NCI-H2029 (cell line): ENCODE measurements around the gene GGTA1.
"Not testable (repeated sequence)": the region's sequence is repeated elsewhere in the genome, so short reads cannot be mapped to it uniquely, and the experiment has no call there.

Source experiments
- DNase-seq: peaks from one replicate; lab custom pipeline; 2025; lab: John Stamatoyannopoulos, UW

The GGTA1 gene

DNA sequence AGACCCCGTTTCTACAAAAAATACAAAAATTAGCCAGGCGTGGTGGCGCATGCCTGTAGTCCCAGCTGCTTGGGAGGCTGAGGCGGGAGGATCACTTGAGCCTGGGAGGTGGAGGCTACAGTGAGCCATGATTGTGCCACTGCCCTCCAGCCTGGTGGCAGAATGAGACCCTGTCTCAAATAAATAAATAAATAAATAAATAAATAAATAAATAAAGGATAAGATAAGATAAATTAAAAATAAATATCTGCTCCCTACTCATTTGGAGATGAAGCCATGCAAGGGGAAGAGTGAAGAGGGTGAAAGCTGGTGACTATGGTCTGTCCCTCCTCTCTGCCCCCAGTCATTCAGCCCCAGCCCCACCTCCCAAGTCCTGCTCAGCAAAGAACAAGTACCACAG lies 41.2 kb downstream of the GGTA1 start:
- not testable (repeated sequence) for DNase-seq

DNA sequence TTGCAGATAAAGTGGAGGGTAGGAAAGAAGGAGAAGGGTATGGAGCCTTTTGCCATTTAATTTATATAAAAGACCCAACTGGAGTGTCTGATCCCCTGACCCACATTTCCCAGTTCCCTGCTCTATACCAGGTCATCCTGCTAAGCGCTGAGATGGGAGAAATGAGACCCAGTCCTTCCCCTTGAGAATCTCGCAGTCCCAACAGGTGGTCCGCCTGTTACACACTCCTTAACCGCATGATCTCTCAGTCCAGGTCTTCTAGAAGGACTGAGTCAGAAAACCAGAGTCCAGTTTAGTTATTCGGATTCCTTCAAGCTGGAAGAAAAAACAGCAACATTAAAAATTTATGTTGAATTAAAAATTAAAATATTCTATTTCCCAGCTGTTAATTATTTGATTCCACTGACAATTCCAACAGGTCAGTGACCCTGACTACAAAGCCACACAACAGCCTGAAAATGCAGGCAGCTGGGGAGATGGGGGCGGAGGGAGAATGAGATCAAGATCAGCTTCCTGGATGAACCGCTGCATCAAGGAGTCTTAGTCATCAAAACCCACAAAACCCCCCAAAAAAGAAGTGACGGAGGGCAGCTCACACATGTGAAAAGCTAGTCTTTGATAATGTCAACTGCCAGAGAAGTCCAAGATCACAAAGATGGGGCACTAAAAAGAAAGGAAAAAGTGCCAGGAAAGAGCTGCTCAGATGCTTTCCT lies 44.0 kb downstream of the GGTA1 start:
- DNase-seq = no peak

DNA sequence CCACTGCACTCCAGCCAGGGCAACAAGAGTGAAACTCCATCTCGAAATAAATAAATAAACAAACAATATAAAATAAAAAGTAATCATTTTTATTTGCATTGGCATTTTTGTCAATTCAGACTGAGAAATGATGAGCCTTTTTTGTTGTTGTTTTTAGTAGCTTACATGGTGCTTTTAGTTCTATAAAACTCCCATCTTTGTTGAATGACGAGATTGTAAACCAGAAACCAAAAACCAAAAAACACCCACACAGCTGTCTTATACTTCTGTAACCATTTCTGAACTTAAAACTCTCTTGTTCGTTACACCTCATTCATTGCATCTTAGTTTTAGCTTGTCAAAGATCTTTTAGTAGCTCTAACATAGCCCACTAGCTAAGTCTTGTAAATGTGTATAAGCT lies 44.7 kb downstream of the GGTA1 start:
- DNase-seq = no peak

- no peak for DNase-seq
Measured at GRCh38 chr9:121453232-121453892, 46.3 kb downstream of the GGTA1 start.

DNA sequence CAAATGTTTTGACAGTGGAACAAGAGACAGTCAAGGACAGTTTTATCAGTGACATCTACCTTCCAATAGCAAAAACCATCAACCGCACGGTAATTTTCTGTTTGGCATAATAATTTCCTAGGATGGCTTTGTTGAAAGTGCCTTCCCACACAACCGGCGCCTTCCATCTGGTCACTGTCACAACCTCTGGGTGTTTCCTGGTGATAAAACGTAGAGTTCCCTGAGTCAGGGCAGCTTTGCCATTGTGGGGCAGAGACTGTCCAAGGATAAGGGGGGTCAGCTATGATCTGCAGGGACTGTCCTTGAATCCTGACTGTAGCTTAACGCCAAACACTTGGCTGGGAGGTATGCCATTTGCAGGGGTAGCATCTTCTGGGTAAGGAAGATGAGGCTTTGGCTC lies 47.6 kb downstream of the GGTA1 start:
- no peak for DNase-seq

GRCh38 chr9:121451586-121451985 lies 48.1 kb downstream of the GGTA1 start:
- no peak for DNase-seq

DNA sequence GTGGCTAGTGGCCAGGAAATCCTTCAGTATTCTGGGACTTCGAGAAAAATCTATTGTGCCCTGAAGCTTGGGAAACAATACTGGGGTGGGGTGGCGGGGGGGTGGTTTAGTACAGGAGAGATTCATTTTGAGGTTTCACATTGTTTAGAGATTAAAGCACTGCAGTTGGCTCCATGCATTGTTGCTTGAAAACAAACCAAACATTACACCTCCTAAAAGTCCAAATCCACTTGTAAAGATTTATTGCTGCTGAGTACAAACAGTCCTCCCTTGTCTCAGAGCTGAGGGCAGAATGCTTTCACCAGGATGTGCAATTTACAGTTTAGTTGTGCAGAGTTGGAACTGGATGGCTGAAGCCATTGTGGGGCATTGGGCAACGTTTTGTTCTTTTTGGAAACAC lies 49.4 kb downstream of the GGTA1 start:
- no peak for DNase-seq

DNA sequence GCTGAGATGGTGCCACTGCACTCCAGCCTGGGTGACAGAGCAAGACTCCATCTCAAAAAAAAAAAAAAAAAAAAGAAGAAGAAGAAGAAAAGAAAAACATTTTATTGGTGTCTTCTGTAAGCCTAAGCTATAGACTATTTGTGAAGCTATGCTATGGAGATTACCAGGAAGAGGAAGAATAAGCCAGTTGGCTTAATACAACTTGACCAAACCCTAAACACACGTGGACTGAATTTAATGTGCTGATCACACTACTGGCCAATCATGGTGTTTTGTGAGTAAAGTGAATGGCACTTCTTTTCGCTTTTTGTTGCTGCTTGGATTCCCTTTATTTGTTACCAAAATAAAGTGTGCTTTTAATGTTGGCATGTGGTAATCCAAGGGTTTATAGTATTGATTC lies 49.9 kb downstream of the GGTA1 start:
- no peak for DNase-seq

- no peak for DNase-seq
Measured at GRCh38 chr9:121447321-121447834, 52.3 kb downstream of the GGTA1 start.

GRCh38 chr9:121445986-121446385 lies 53.7 kb downstream of the GGTA1 start:
- no peak for DNase-seq

GRCh38 chr9:121443981-121444380 lies 55.7 kb downstream of the GGTA1 start:
- no peak for DNase-seq

- DNase-seq = no peak
Measured at GRCh38 chr9:121441165-121441564, 58.5 kb downstream of the GGTA1 start.

- DNase-seq = no peak
Measured at GRCh38 chr9:121439711-121440664, 59.7 kb downstream of the GGTA1 start.

DNA sequence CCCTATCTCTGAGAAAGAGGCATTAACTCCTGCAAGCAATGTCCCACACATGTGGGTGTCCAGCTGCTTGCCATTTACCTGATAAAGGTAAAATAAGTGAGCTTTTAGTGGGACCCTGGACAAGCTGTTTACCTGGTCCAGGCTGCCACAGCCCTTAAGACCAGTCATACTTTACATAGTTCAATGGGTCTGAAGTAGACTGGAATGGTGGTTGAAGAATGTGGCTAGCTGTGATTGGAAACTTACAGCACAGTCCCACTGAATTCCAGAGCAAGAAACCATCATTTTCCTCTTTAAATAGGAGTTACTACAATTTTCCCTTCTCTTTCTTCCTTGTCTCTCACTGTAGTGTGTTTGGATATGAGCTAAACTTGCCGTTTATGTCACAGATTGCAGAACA lies 60.6 kb downstream of the GGTA1 start:
- no peak for DNase-seq

DNA sequence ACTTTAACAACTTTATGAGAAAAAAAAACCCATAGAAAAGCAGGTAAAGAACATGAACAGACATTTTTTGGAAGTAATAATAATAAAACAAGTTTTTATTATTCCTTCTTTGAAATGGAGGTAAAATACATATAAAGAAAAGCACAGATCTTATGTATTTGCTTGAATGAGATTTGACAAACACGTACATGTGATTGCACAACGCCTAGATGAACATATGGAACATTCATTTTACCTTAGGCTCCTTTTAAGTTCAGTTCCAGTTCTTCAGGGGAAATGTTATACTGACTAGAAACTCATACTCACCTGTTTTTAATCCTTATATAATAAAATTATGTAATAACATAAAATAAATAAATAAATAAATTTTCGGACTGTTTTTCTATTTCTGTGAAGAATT lies 61.8 kb downstream of the GGTA1 start:
- DNase-seq = no peak

- DNase-seq = not testable (repeated sequence)
Measured at GRCh38 chr9:121437046-121437445, 62.6 kb downstream of the GGTA1 start.

DNA sequence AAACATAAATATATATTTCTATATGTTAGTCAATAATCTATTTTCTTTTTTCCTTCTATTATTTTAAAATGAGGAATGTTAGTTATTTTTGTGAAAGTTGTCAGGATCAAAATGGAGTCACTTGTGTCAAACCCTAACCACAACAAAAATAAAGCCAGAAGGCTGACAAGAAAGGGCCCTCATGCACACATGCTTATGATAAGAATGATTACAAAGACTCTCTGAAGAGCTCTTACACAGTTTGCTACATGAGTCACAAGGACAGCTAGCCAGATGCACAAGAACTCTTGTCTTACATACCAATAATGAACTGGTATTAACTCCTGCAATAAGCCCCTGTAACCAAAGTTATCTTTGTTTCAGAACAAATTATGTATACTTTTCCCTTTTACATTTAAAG lies 64.7 kb downstream of the GGTA1 start:
- DNase-seq = no peak

DNA sequence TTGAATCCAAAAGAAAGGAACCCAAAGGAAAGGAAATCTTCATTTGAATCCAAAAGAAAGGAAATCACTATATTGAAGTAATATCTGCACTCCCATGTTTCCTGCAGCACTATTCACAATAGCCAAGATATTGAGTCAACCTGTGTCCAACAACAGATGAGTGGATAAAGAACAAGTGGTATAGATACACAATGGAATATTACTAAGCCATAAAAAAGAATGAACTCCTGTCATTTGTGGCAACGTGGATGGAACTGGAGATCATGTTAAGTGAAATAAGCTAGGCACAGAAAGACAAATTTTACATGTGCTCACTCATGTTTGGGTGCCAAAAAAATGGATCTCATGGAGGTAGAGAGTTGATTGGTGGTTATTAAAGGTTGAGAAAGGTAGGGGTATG lies 71.7 kb downstream of the GGTA1 start:
- DNase-seq = no peak

GRCh38 chr9:121424024-121424432 lies 75.6 kb downstream of the GGTA1 start:
- DNase-seq = no peak

DNA sequence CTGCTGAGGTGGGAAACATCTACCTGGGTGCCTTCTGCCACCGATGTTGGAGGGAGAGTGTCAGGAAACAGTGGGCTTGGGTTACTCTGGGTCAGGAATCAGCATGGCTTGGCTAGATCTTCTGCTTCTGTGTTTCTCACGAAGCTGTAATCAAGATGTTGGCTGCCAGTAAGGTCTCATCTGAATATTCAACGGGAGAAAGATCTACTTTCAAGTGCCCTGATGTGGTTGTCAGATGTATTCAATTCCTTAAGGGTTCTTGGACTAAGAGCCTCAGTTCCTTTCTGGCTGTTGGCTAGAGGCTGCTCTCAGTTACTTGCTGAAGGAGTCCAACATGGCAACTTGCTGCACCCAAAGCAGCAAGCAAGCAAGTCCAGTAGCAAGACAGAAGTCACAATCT lies 87.7 kb downstream of the GGTA1 start:
- no peak for DNase-seq

DNA sequence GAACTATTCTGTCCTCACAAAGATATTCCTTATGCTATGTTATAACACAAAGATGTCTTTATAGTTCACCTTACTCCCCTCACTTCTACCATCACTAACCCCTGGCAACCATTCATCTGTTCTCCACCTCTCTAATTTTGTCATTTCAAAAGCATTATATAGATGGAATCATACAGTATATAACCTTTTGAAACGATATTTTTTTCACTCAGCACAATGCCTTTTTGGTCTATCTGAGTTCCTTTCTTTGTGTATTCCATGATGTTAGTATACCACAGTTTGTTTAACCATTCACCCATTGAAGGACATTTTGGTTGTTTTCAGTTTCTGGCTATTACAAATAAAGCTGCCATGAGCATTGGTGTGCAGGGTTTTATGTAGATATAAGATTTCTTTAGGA lies 93.7 kb downstream of the GGTA1 start:
- no peak for DNase-seq
